OCI-M1 (cell line): ENCODE results near the gene FAM163B.
"Not testable (repeated sequence)": the region's sequence is repeated elsewhere in the genome, so short reads cannot be mapped to it uniquely, and the experiment has no call there.

ENCODE experiments used
- DNase-seq: peaks from one replicate; lab custom pipeline; 2025; lab: John Stamatoyannopoulos, UW

The FAM163B gene

DNA sequence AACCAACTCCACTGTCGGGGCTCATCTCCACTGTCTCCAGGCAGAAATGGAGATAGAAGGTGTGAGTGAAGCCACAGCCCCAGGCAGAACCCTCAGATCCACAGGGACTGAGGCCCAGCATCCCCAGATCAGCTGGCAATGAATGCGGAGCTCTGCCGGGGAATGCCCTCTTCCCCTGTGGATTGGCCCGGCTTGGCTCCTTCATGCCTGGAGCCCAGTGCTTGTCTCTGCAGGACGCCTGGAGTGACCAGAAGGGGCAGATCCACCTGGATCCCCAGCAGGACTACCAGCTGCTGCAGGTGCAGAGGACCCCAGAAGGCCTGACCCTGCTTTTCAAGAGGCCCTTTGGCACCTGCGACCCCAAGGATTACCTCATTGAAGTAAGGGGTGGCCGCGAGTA lies 30.4 kb upstream of the FAM163B start:
- DNase-seq: no peak

DNA sequence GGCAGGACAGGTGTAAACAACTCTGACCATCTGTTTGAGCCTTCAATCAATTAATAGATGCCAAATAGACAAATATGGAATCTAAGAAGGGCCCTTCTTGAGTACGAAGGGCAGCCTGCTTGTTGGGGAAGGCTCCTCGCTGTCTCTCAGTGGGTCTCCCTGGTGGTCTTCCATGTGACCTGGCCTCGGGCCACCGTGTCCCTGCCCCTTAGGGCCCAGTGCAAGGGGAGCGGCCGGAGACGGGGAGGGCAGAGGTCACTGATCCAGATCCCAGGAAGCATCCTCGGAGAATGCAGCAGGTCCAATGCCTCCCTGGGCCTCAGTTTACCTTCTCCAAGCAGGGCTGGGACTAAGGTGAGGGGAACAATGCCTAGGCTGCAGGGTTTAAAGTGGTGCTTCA lies 29.5 kb upstream of the FAM163B start:
- no peak for DNase-seq

DNA sequence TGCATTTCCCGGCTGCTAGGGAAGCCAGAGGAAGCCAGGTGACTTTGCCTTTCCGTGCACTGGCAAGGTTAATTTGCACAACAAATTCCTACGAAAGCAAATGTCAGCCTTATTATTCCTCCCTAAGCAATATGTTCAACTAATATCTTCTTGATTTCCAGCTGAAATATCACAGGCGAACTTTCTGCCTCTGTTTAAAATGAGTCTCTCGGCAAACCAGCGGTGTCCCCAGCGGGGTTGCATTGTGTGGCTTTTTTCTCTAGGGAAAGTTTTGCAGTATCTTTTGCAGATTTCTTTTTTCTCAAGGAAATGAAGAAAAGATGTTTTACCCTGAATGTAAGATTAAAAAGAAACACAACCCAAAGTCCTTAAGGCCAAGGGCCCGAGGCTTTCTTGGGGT lies 28.9 kb upstream of the FAM163B start:
- DNase-seq: no peak

DNA sequence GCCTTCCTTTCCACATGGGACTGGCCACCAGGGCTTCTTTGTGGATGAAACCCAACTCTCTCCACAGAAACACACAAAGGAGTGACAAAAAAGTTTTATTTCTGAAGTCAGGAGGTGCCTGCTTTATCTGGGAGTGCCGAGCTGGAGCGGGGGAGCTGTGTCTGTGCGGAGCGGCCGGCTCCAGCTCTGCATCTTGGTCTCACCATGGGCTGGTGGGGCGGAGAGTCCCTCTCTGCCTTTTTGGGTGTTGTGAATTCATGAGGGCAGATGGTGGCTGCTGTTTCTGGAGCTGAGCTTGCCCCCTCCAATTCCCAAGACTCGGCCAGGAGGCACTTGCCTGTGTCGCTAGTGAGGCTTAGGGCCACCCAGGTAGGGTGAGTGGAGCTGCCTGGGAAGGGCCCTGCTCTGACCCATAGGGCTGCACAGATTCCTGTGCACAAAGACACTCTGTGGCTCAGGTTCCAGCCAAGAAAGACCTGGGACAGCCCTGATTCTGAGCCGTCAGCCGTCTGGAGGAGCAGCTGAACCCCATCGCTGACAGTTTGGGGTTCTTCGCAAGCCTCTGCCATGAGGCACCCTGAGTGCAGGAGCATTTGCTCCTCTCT lies 28.4 kb upstream of the FAM163B start:
- no peak for DNase-seq

DNA sequence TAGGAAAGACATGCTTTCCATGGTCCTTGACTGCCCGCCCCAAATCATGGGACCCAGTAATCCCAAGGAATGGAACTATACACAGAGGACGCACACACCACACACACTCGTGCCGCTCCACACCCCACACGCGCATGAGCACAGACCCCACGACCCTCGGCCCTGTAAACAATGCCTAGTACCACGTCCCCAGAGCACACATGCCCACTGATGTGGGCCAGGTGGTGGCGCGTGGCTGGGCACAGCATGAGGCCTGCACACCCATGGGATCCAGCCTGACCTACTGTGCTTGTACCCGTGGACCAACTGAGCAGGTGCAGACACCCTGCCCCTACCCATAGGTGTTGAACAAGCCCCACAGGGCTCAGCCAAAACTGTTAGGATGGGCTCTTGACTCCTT lies 27.7 kb upstream of the FAM163B start:
- DNase-seq: no peak

DNA sequence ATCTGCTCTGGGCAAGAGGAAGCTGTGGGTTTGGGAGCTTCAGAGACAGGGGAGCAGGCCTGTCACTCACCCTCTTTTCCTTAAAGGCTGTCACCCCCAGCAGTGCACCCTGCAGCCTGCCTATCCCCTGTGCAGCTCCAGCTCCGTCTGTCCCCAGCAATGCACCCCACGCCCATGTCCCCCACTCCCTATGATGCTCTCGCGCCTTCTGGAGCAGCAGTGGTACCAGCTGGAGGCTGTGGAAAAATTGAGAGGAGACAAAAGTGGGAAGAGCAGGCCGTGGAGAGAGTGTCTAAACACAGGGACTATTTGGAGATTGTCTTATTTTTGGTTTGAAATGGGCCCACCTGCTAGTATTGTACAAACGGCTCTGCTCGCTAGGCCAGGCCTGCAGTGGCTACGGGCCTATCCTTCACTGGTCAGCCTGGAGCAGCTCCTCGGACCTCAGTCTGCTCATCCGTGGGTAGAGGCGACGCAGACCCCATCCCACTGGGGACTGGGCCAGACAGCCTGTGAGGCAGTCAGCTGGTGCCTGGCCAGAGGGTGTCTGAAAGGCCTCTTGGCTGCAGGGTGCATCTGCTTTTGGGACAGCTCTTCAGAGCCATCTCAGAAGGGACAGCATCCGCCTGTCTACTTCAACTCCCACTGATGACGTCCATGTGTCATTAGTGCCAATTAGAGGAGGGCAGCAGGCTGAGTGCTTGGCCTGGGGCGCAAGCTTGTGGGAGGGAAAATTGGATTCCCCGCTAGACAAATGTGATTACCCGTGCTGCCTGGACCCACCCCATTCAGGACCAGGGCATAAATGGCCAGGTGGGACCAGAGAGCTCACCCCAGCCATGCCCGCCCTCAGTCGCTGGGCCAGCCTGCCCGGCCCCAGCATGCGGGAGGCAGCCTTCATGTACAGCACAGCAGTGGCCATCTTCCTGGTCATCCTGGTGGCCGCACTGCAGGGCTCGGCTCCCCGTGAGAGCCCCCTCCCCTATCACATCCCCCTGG lies 26.6 kb upstream of the FAM163B start, which contains the start of gene DBH:
DBH (plus strand) TSS at position 831 of the 999 bp plus-strand sequence; CDS start at position 840, 9 bp downstream.
- no peak for DNase-seq

DNA sequence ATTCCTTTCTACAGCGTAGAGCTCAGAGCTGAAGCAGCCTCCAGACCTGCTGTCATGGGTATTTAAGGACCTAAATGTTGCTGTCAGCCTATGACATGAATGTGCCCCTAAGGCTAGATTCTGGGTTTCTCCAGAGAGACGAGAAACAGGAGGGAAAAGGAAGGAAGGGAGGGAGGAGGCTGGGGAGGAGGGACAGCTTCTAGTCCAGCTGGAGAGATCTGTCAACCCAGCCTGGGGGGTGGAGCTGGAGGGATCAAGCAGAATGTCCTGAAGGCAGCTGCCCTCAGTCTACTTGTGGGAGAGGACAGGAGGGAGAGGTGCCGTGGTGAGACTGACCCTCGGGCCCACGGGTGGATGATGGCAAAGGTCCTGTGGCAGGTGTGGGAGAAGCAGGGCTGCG lies 25.9 kb upstream of the FAM163B start:
- DNase-seq: no peak

DNA sequence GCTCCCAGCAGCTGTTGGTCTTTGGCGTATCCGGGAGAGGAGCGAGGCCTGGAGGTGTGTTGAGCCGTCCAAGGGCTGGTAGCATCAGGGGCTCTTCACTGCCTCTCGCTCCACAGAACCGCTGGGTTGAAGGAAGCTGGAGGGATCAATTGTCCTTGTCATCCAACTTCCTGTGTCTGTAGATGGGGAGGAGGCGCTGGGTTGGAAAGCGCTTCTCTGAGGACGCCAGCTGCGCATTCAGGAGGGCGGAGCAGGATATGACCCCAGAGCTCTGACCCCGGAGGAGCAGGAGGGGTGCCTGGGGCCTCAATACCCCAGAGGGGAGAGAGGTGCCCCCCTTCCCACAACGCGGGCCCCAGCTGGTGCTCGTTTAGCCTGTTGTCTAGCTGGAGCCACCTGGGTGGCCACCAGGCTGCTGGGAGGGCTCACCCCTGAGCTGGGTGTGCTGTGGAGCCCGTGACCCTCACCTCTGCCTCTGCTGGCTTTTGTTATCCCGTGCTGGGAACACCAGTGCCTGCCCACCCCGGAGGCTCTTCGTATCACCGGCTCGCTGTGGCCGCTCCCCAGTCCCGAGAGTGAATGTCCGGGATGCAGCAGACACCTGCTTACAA lies 25.0 kb upstream of the FAM163B start:
- no peak for DNase-seq

DNA sequence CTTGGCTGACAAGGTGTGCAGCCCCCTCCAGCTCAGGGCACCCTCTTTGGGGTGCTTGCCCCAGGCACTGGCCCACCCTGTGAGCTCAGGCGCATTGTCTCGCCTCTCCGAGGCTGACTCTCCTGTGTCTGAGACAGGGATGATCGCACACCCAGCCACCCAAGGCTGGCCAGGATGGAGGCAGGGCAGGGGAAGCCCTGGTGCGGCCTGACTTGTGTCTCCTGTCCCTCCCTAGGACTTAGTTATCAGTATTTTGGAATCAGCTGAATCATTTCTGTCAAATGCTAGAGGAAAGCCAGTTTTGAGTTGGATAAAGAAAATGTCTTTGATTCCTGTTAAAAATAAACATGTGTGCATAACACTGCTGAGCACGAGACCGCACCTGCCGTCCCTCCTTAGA lies 24.5 kb upstream of the FAM163B start:
- peak; percentile 40 for DNase-seq

DNA sequence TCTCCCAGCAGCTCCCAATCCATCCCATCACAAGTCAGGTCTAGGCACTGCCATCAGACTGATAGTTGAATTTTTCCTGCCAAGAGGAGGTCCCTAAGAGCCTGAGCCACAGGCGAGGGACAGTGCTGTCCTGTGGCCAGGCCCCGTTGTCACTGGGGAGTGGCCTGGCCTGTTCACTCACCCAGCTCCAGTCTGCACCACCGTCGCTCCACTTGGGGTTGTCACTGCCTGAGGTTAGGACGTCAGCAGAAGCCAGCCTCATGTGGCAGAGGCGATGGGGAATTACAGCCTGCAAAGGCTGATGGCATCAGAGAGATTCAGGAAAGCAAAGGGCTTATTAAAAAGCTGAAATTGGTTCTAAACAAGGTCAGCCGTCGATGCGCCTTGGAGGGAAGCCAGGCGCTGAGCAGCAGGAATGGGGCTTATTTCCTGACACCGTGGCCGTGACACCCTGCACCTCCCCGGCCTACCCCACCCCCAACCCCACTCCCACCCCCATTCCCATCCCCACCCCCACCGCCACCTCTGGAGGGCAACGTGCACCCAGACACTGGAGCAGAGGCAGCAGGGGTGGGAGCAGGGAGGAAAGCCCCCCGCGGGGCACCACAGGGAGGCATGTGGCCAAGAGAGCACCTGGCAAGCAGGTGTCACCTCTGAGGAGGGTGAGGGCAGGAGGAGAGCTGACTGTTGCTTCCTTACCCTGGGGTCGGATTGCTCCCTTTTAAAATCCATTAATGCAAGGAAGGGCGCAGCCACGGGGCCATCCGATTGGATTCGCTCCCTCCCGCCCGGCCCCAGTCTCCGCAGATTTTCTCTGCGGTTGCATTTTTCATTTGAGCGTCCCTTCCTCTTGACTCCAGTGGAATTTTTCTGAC lies 23.9 kb upstream of the FAM163B start:
- no peak for DNase-seq

DNA sequence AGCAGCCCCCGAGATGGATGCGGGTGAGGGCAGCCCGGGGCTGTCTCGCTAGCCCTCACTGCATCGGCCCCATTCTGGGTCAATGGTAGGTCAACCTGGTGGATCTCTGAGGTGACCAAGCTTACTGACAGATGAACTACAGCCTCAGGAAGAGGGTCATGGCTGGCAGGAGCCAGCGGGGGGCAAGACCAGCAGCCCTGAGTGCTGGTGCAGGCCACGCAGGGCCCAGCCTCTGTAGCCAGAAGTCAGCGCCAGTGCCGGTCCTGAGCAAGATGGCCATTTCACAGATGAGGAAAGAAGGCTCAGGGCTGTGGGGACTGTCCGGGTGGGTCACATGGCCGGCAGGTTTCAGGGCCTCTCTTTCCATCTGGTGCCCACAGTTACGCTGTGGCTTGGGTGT lies 21.9 kb upstream of the FAM163B start:
- DNase-seq: no peak

DNA sequence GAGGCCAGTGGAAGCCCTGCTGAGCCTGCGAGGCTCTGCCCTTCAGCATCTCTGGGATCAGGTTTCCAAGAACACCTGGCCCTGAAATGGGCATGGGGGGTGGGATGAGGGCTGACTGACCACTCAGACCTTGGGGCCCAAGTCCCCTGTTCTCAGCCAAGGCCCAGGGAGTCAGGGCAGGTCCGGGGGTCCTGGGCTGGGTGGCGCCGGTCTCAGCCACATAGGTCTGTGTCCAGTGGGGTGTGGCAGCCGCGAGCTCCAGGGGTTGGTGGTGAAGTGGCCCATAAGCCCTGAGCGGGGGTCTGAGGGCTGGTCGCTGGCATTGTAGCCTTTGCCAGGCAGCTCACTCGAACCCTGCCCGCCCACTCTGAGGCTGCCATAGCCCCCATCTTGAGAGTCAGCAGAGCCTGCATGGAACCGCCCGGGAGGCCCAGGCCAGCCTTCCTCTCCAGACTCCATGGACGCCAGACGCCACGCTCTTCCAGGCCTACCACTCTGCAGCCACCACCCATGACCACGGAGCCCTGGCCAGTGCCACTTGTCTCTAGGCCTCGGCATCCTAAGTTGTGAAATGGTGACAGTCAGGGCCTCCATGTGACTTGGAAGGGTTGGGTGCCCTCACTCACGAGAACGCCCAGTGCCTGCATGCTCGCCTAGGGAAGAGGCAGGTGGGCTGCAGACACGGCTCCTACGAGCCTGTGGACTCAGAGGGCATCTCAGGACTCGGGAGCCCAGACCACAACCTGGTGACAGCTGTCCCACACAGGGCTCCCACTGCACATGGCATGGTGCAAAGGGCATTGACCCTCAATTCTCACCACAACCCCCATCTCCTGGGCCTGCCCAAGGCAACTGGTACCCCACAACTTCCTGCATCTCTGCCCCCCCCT lies 20.3 kb upstream of the FAM163B start:
- DNase-seq: no peak

DNA sequence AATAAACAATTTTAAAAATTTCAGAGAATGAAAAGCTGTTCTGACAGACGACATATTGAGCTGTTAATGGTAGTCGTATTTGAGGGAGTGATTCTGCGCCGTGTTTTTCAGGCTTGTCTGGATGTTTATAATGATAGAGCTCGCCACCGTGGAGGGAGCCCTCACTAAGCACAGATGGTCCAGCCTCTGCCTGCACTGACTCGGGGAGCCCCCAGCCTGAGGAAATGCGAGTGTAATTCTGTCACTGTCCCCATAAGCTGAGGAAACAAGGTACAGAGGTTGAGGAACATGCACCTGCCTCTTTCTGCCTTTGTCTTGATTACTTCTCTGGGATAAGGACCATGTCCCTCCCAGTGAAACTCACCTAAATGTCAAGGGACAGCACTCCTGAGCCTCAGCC lies 19.6 kb upstream of the FAM163B start:
- DNase-seq: no peak

DNA sequence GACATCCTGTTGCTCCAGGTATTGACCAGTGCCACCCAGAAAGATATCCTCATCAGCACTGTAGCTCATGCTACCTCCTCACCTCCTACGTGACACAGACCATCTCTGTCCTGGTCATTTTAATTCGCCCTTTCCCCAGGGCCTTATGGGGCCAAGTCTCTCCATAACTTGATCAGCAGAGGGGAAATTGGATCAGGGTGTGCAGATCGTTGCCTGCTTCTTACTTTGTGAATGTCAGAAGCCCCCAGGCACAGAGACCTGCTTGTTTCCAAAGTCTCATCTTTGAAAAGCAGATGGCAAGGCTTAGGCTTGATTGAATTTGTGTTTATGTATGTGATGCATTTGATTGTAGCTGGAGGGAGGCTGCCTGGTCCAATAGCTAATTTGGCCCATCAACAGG lies 18.2 kb upstream of the FAM163B start:
- DNase-seq: no peak

DNA sequence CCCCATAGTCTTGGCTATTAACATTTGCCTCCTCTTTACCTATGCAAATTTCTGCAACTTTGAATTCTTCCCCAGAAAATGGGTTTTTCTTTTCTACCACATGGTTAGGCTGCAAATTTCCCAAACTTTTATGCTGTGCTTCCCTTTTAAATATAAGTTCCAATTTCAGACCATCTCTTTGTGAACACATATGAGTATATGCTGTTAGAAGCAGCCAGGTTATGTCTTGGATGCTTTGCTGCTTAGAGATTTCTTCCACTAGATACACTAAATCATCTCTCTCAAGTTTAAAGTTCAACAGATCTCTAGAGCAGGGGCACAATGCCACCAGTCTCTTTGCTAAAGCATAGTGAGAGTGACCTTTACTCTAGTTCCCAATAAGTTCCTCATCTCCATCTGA lies 16.8 kb upstream of the FAM163B start:
- not testable (repeated sequence) for DNase-seq

DNA sequence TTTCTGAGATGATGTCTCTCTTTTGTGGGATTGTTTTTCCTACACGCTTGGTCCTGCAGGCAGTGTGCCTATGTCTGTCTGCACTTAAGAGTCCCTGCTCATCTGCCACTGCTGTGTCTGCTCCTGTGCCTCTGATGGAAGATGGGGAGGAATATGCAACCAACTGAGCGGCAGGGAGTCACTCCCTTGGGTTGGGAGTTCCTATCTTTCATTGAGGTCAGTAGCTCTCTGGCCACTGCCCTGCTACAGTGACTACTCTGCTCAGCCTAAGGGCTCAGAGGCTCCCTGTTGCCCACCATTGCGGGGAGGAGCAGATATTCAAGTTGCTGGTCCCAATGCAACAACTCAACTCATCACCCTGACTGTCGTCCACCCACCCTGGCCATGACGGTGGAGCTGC lies 13.4 kb upstream of the FAM163B start:
- DNase-seq: no peak

DNA sequence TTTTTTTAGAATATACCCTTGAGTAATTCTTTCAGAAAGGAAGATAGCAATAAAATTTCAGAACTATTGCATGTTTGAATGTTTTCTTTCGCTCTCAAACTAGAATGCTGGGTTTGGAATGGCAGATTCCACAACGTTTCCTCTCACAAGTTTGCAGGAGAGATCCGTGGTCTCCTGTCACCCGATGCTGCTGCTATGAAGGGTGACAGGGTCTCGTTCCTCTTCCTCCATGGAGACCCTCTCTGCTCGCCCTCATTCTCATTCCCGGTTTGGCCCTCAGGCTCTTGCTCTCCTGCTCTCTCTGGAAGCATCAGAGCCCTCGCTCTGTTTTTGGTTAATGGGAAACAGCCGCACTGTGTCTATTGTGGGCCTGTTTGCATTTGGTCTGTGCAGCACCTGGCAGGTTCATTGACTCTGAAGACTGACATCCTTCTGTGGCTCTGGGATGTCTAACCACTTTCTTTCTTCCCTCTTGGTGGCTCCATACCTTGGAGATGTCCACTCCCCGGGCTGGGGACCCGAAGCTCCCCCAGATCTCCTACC lies 12.6 kb upstream of the FAM163B start:
- no peak for DNase-seq

DNA sequence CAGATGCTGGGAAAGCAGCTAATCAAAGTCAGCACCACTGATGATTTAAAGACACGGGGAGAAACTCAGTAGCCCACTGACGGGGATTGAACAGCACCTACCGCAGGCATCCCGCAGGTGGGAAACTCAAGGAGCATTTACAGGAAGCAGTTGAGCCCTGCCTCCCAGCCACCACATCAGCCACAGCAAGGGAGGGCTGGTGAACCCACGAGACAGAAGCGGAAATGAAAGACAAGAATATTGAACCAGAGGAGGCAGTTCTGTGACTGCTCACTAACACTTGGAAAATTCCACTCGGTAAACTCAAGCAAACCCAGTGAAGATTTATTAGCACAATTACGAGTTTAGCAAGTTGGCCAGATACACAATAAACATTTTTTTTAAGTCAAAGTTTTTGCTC lies 10.6 kb upstream of the FAM163B start:
- DNase-seq: peak; percentile 8

DNA sequence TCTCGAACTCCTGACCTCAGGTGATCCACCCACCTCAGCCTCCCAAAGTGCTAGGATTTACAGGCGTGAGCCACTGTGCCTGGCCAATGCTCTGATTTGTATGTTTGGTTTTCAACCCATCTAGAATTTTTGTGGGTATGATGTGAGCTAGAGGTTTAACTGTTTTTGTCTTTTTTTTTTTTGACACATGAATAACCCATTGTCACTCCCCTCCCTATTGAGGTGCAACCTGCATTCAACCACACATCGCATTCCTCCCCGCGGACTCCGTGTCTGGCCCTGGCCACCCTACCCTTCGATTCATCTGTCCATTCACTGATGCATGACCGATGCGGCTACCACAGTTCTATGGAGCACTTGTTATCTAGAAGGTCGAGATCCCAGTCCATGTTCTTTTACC lies 9.5 kb upstream of the FAM163B start:
- DNase-seq: no peak

DNA sequence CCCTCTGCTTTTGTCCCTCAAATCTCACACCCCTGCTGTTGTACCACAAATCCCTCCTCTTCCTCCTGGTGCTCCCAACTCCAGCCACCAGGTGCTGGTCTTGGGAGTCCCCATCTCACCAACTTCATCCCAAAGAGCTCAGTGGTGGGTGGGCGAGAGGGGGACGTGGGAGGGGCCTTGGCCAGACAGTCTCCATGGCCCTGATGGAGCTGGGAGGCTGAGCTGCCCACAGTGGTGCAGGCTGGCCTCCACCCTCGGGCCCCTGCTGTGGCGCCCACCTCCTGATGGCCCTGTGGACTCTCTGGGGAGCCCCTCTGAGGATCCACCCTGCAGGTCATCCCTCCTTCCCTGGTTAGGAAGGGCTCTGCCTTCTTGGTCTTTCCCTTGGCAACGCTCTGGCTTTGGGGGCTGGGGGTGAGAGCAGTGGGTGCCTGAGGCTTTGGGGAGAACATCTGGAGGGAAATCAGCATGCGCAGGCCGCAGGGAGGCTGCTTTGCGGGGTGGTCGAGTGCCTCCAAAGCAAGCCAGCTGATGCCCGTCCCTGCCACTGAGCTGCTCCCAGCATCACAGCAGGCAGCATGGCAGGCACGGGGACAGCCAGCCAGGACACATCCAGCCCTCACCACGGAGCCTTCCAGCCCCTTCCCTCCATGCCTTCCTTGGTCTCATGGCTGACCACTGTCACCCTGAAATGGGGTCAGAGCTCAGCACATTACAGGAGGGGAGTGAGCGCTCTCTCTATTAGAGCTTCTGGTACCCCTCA lies 7.6 kb upstream of the FAM163B start:
- DNase-seq: no peak
